HG03039 (cell line): ENCODE data around the gene MSH3.
"Not testable (repeated sequence)": the region's sequence is repeated elsewhere in the genome, so short reads cannot be mapped to it uniquely, and the experiment has no call there.

ENCODE experiments used
- ATAC-seq: cut with Tn5 transposase; IDR thresholded peaks from one replicate; pipeline ENCODE4 v1.9.1; 2021; ENCODE audit warnings: mild to moderate bottlenecking, moderate library complexity; ENCODE audit not compliant: unreplicated experiment

The MSH3 gene

DNA sequence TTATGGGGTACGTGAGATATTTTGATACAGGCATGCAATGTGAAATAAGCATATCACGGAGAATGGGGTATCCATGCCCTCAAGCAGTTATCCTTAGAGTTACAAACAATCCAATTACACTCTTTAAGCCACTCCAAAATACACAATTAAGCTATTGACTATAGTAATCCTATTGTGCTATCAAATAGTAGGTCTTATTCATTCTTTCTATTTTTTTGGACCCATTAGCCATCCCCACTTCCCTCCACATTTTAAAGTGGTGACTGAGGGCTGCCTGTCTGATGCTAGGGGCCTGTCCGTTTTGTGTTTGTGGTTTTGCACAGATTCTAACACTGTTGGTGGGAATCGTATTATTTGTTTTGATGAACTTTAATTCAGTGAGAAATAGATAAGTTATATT, 130.0 kb downstream of the MSH3 start:
- no peak for ATAC-seq

GRCh38 chr5:80789319-80790016, 135.0 kb downstream of the MSH3 start:
- not testable (repeated sequence) for ATAC-seq

GRCh38 chr5:80790698-80791097, 136.2 kb downstream of the MSH3 start:
- ATAC-seq: no peak

DNA sequence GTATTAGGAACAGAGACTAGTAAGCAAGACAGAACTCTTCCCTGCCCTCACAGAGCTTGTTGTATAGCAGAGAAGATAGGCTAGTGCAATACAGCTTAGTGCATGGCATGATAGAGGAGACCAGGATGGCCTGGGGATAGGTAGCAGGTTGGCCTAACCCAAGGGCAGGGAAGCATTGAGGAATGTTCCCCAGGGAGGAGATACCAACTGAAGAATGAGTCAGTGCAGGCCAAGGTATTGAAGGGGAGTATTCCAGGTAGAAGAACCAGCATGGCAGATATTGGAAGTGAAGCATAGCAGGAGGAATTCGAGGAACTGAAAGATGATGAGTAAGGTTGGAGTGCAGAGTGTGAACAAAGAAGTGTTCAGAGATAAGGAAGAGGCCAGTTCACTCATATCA, 138.9 kb downstream of the MSH3 start:
- no peak for ATAC-seq

- ATAC-seq: no peak
These were observed 142.4 kb downstream of the MSH3 start for GRCh38 chr5:80796846-80797245.

GRCh38 chr5:80797428-80798024, 143.1 kb downstream of the MSH3 start:
- no peak for ATAC-seq

DNA sequence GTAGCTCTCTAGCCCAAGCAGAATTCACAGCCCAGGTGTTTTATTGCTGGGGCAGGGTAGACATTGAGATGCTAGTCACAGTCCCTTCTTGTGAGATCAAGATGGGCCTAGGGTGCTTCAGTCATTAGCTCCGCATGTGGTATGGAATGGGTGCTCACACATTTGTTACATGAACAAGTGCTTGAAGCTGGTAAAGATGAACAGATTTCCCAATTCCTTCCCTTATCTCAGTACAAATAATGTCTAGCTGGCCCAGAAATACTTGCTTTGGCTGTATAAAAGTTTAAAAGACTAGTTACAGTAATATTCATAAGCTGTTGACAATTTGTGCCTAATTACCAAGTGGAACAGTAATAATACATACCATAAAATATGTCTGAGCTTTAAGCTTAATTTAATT, 143.7 kb downstream of the MSH3 start:
- no peak for ATAC-seq

DNA sequence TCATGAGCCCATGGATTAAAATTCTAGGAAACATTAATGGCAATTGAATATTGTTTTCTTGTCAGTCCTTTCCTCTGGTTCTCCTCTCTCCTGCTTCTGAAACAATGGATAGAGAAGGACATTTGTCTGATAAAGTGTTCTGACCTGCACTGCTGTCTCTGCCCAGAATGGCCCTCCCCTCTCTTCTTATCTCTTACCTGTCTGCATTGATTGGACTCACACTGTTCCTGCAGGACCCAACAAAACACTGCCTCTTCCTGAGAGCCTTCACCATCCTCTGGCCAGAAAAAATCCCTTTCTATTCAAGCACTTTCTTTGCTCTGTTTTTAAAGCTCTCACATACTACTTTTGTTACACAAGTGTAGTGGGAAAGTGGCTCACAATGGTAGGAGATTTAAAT, 144.2 kb downstream of the MSH3 start:
- no peak for ATAC-seq

GRCh38 chr5:80799041-80799440, 144.6 kb downstream of the MSH3 start:
- no peak for ATAC-seq

- ATAC-seq: no peak
These were observed 145.1 kb downstream of the MSH3 start for GRCh38 chr5:80799573-80799972.

DNA sequence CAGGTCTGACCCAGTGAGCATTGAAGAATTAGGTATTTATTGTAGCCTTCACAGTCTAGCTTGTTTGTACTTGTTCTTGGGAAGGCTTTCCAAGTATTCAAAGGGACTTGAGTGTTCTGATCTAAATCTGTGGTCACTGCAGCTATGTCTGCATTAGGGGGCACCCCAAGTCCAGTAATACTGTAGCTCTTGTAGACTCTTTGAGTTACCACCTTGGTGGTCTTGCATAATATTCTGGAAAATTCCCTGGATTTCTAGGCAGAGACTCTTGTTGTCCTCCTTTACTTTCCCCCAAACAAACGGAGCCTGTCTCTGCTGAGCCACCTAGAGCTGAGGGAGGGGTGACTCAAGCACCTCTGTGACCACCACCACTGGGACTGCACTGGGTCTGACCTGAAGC, 149.9 kb downstream of the MSH3 start:
- no peak for ATAC-seq

DNA sequence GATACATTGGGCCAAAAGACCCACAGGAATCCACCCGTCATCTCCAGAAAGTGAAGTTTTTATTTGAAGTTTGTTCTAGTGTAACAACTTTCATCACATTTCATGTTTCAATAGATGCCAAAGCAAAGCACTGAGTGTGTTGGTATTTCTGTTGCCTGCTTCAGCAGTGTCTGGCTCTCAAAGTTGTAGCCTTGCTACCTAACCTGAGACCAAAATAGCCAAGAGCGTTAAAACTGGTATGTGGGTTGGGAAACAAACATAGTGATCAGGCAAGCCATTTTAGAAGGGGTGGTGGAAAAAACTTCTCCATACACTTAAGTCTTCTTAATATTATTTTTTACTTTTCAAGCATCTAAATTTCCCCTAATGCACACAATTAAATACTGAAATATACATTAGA, 150.6 kb downstream of the MSH3 start:
- no peak for ATAC-seq

DNA sequence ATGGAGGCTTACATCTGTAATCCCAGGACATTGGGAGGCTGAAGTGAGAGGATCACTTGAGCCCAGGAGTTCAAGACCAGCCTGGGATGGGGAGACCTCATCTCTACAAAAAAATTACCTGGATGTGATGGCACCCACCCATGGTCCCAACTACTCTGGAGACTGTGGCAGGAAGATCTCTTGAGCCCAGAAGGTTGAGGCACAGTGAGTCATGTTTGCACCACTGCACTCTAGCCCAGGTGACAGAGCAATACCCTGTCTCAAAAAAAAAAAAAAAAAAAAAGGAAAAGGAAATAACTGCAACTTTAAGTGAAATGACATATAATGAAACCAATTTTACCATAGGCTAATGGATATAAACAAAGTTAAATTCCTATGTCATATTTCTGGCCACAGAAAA, 152.5 kb downstream of the MSH3 start:
- ATAC-seq: no peak

GRCh38 chr5:80809451-80809850, 155.0 kb downstream of the MSH3 start:
- no peak for ATAC-seq

DNA sequence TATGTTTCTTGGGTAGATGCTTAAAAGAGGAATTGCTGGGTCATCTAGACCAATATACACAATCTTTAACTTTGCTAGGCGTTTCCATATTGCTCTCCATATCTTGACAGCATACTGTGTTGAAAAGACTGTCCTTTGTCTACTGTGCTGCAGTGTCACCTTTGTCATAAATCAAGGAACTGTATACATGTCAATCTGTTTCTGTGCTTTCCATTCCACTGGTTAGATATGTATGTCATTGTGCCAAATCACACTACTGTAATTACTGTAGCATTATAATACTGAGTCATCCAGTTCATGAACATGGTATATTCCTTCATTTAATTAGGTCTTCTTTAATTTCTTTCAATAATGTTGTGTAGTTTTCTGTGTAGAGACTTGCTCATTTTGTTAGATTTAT, 156.0 kb downstream of the MSH3 start:
- no peak for ATAC-seq

- ATAC-seq: no peak
These were observed 162.1 kb downstream of the MSH3 start for GRCh38 chr5:80816590-80816989.

DNA sequence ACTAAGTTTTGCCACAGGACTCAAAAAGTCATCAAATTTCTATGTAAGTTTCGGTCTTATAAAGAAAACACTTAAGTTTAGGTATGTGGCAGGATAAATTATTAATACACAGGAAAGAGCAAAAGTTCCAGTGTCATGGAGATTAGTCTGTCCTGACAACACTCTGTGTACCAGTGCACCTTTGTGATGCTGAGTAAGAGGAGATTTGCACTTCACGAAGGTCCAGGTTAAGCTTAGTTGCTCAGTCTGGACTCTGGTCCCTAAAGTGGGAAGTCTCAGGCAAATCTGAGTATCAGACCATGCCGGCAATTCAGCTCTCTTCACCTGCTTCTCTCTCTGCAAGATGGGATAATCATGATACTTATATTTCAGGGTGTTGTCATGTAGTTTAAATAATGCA, 166.2 kb downstream of the MSH3 start:
- ATAC-seq: no peak

DNA sequence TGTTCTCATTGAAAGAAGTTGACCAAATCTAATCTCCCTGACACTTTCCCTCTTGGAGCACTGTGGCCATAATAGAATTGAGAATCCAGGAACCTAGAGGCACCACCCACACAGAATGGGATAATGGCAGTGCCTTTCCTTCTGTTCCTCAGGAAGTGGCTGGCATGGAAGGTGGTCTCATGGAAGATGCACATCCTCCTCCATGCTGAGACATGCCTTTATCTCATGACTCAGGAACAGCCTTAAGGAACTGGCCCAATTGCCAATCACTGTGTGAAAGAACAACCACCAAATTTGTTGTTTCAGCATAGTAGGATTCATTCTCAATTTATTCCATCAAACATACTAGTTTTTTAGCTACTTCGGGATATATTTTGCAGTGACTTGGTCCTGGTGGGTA, 168.2 kb downstream of the MSH3 start:
- no peak for ATAC-seq

DNA sequence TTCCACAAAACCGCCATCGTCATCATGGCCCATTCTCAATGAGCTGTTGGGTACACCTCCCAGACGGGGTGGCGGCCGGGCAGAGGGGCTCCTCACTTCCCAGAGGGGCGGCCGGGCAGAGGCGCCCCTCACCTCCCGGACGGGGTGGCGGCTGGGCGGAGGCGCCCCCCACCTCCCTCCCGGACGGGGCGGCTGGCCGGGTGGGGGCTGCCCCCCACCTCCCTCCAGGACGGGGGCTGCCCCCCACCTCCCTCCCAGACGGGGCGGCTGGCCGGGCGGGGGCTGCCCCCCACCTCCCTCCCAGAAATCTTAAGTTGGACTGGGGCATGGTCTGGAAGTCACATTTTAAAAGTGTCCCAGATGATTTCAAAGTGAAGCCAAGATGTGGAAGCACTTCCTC, 169.7 kb downstream of the MSH3 start:
- not testable (repeated sequence) for ATAC-seq

DNA sequence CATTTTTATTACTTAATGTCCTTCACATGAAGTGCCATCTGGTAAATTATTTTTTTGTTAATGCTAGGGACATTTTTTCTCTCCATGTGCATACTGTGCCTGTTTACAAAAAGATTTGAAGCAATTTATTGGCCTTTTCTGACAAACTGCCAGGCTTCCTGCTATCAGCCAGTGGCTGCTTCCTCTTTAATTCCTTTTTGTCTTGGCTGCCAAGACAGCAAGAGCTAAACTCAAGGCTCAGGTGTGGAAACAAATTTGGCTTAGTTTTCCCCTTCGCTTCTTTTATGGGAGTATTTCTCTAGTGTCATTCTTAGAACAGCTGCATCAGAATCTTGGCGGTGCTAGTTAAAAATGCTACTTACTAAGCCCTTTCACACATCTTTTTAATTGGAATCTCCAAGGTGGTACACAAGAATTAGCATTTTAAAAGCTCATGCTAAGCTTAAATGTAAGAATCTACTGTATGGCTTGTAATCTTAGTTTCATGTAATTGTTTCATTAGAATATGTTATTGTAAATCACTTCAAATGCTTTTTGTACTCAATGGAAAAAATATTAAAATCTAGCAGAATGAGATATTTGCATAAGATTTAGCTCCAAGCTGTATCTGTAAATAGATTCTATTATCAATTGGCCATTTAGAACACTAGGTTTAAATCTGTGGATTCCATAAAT, 171.5 kb downstream of the MSH3 start:
- ATAC-seq: no peak

DNA sequence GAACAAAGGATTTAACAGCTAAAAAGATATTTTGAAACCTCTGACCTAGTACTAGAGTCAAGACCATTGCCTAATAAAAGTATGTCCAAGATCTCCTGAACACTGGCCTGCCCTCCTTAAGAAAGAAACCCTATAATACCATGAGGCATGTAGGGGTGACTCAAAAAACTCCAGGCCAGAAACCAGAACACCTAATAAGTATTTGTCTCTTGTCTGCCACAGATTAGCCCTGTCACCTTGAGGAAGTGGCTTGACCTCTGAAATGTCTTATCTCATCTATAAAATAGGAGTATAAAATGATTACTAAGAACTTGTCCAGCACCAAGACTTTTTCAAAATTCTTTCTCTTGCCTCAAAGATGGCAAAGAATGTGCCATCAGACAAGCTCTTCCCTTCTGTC, 180.3 kb downstream of the MSH3 start:
- ATAC-seq: no peak

DNA sequence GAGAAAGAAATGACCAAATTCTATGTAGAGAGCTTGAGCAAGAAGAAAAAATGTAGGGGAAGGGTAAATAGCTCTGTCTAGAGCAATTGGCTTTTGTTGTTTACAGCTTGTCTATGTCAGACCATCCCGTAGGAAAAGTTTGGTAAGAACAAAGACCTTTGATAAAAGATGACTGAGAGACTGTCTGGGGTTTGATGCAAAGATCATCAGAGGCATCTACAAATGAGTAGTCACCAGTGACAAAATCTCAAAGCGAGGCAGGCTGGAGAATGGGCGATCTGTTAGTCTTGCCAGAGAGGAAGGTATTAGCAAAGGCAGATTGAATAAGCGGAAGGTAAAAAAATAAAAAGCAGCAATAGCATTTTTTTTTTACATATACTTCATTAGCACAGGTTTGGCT, 180.7 kb downstream of the MSH3 start:
- ATAC-seq: no peak
